ENCODE results near the gene KCNN1. TPM values are rescaled to one million over a fixed set of nuclear protein-coding genes. Genes with fewer than 3 reads are reported as not detected.

Gene KCNN1
- total and polyA plus RNA-seq, 9 of the 15 experiments (the other 6 are each of a cell fraction or from before 2014, with no cell fraction given), result 0.01 to 6.2 (median 0.72) TPM

- WGBS (ENCODE audit: insufficient coverage, low coverage, missing lambda C conversion rate), result 48% methylated on average over 7 of the region's 11 CpGs
- Histone ChIP-seq H3K9me1 (ENCODE audit: control insufficient read depth, insufficient read depth, low read length) (no peaks in the 10 kb centered on the region), H3K9me3 (replicated peaks; ENCODE audit: control insufficient read depth, insufficient read depth, low read depth, low read length) (no peaks in the 10 kb centered on the region), H3K4me2 (ENCODE audit: insufficient read depth, low read length) (no peak overlapping the region), H3K36me3 (ENCODE audit: control insufficient read depth, insufficient read depth, low read length) (no peaks in the 10 kb centered on the region), H3K4me1 (replicated peaks in 1 of 2; ENCODE audit: control insufficient read depth in 2 of 2, insufficient read depth in 2 of 2, low read length in 2 of 2) (peaks cover 12 to 47% of the 10 kb centered on the region in 2 experiments), H3K27ac (ENCODE audit: extremely low read depth, low read depth, low read length) (no peak overlapping the region), H3K9ac (ENCODE audit: insufficient read depth in 1 of 2, low read depth in 2 of 2, low read length in 2 of 2) (peak overlapping the region in 1 of 2 experiments; percentile 68; a peak in 2 of 4 replicates), H2AFZ (ENCODE audit: low read depth, low read length) (peak overlapping the region; percentile 57; the same call in 1 of the 2 replicates), H3K4me3 (no peak overlapping the region), H3K79me2 (ENCODE audit: control insufficient read depth, insufficient read depth, low read length) (no peaks in the 10 kb centered on the region), H3K27me3 (ENCODE audit: control insufficient read depth in 2 of 2, insufficient read depth in 2 of 2, low read length in 2 of 2) (no peaks in the 10 kb centered on the region), H4K20me1 (replicated peaks; ENCODE audit: control insufficient read depth, insufficient read depth, low read length) (no peaks in the 10 kb centered on the region)
- intact Hi-C loops (cut with micrococcal nuclease) (no loop called here), in situ Hi-C loops (cut with MboI) (no loop called here)
- no peak for FAIRE-seq
- ChIA-PET POLR2A (interaction anchor here (0.6 to 0.9 kb wide), 2 partner anchors 10 to 308 kb away, joined by 3 read pairs; no protein-coding TSS in a partner anchor), CTCF (ENCODE audit: low intra/inter-chr PET ratio) (no interaction called here)
- TF ChIP-seq PRDM10 (IDR thresholded peaks at IDR 0.05; ENCODE audit: partially characterized antibody), result peak; percentile 74
- TF ChIP-seq SMAD3 (CRISPR knock-in tag; conservative IDR thresholded peaks at IDR 0.05), result no peak
- DNase-seq (ENCODE audit: extremely low read depth in 1 of 4, low spot score in 3 of 4), result peak in 1 of 4 experiments; percentile 6
- BruUV-seq (replicated peaks), result no TSS peak
- no peak for ATAC-seq
These were observed 1.4 kb upstream of the KCNN1 start for GRCh38 chr19:17965370-17966128.

Data from K562 (cell line).